Head of caudate nucleus (tissue), 42 donors: Measurements from ENCODE around the gene IPO13.

Experiments used
- DNase-seq, 42 donors: peaks; one replicate each; pipeline versions ENCODE4 v3.0.0 to v3.0.0-alpha.2; 2020 to 2021; ENCODE audit warnings: mixed read lengths in 7 of 42
- intact Hi-C: fragments of 100-400 bp; cut with DNase I; formaldehyde crosslinking; loops from one replicate; pipeline ENCODE4 v1.15.0; 2022

IPO13 gene

GRCh38 chr1:43979528-43980254, 32.9 kb downstream of the IPO13 start:
- intact Hi-C loops: no loop called here
- peak in 23 of 42 donors; percentile 18 to 69 (median 43) for DNase-seq

GRCh38 chr1:43980255-43981134, 33.7 kb downstream of the IPO13 start:
- intact Hi-C loops: no loop called here
- DNase-seq: no peak

- intact Hi-C loops: no loop called here
- DNase-seq: no peak
Measured at GRCh38 chr1:43981135-43981491, 34.4 kb downstream of the IPO13 start.

GRCh38 chr1:43981636-43982035, 34.9 kb downstream of the IPO13 start:
- intact Hi-C loops: no loop called here
- DNase-seq: no peak

- intact Hi-C loops: no loop called here
- no peak for DNase-seq
Measured at GRCh38 chr1:43982241-43982640, 35.5 kb downstream of the IPO13 start.

GRCh38 chr1:43982808-43983207, 36.1 kb downstream of the IPO13 start:
- intact Hi-C loops: no loop called here
- no peak for DNase-seq

- intact Hi-C loops: no loop called here
- DNase-seq: no peak
Measured at GRCh38 chr1:43983253-43983899, 36.6 kb downstream of the IPO13 start.

GRCh38 chr1:43984855-43985254, 38.1 kb downstream of the IPO13 start:
- intact Hi-C loops: no loop called here
- no peak for DNase-seq

- intact Hi-C loops: no loop called here
Measured at GRCh38 chr1:43985984-43986595, 39.3 kb downstream of the IPO13 start.

GRCh38 chr1:43986712-43987111, 40.0 kb downstream of the IPO13 start:
- intact Hi-C loops: no loop called here
- no peak for DNase-seq

More at GRCh38 chr1:43985984-43986595, 39.3 kb downstream of the IPO13 start:
- no peak for DNase-seq

GRCh38 chr1:43987159-43987902, 40.6 kb downstream of the IPO13 start:
- intact Hi-C loops: no loop called here
- no peak for DNase-seq

- intact Hi-C loops: no loop called here
- no peak for DNase-seq
Measured at GRCh38 chr1:43990271-43991199, 43.8 kb downstream of the IPO13 start.

- no peak for DNase-seq
- intact Hi-C loops: no loop called here
Measured at GRCh38 chr1:43991200-43991475, 44.4 kb downstream of the IPO13 start.

- DNase-seq: peak; percentile 58 to 90 (median 81)
- intact Hi-C loops: no loop called here
Measured at GRCh38 chr1:43991476-43992231, 44.9 kb downstream of the IPO13 start, which contains the start of gene CCDC24. Gene CCDC24 (plus strand): TSS chr1:43991599. CDS start chr1:43991879, 280 bp downstream.

GRCh38 chr1:43992232-43992995, 45.7 kb downstream of the IPO13 start:
- intact Hi-C loops: no loop called here
- no peak for DNase-seq

GRCh38 chr1:43993206-43993914, 46.6 kb downstream of the IPO13 start:
- intact Hi-C loops: no loop called here
- no peak for DNase-seq
